ENCODE measurements around the gene OGT. TPM values are rescaled to one million over a fixed set of nuclear protein-coding genes. Genes with fewer than 3 reads are reported as not detected.

Gene OGT
- total RNA-seq, 4 donors from 2014 or later = 175 to 256 (median 231) TPM

DNA sequence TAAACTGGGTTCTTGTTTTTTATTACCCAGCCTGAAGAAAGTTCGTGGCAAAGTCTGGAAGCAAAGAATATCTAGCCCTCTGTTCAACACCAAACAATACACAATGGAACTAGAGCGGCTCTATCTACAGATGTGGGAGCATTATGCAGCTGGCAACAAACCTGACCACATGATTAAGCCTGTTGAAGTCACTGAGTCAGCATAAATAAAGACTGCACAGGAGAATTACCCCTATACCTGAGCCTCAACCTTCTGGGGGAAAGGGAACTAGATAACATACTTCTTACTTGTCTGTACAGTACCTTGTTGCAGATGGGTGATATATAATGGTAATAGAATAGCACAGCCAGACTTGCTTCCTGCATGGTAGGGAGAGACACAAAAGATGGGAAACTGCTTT is 40.7 kb downstream of the OGT start:
- Histone ChIP-seq H3K9me3 (no peaks in the 10 kb centered on the region), H3K27me3 (no peaks in the 10 kb centered on the region), H3K4me1 (no peaks in the 10 kb centered on the region), H3K4me3 (no peak overlapping the region), H3K36me3 (peaks cover 0 to 59% (median 0%) of the 10 kb centered on the region in 3 donors), H3K27ac (no peak overlapping the region)
- TF ChIP-seq POLR2A (IDR thresholded peaks at IDR 0.05) = no peak
- TF ChIP-seq, protein P1, sequence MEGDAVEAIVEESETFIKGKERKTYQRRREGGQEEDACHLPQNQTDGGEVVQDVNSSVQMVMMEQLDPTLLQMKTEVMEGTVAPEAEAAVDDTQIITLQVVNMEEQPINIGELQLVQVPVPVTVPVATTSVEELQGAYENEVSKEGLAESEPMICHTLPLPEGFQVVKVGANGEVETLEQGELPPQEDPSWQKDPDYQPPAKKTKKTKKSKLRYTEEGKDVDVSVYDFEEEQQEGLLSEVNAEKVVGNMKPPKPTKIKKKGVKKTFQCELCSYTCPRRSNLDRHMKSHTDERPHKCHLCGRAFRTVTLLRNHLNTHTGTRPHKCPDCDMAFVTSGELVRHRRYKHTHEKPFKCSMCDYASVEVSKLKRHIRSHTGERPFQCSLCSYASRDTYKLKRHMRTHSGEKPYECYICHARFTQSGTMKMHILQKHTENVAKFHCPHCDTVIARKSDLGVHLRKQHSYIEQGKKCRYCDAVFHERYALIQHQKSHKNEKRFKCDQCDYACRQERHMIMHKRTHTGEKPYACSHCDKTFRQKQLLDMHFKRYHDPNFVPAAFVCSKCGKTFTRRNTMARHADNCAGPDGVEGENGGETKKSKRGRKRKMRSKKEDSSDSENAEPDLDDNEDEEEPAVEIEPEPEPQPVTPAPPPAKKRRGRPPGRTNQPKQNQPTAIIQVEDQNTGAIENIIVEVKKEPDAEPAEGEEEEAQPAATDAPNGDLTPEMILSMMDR (IDR thresholded peaks at IDR 0.05) = no peak
- no peak for TF ChIP-seq EP300 (IDR thresholded peaks at IDR 0.05)
- no peak for DNase-seq (ENCODE audit: low spot score in 2 of 2)
- WGBS, 2 donors = 48 to 74% methylated on average over 2 of the region's 2 CpGs

DNA sequence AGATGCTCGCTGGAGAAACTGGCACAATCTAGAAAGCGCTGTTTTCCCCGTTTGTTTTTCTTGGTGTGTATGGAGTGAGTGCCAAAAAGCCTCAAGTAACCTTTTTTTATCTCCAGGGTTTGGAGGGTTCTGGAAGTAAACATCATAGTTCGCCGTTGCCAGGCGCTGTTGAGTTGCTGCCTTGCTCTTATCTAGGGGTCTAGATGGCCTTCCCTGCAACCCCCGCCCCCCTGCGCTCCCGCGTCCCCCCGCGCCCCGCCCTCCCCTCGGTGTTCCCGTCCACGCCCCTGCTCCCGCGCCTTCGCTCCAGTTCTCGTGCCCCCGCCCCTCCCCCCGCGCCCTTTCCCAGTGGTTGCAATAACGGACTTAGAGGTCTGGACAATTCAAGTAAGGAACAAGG is 44.8 kb downstream of the OGT start:
- no peak overlapping the region for H3K27ac ChIP-seq
- no peak overlapping the region for H3K4me3 ChIP-seq
- no peaks in the 10 kb centered on the region for H3K4me1 ChIP-seq
- no peak for DNase-seq (ENCODE audit: low spot score in 2 of 2)
- H3K36me3 ChIP-seq = peaks cover 0 to 23% (median 0%) of the 10 kb centered on the region in 3 donors
- no peaks in the 10 kb centered on the region for H3K27me3 ChIP-seq
- no peak for TF ChIP-seq POLR2A (IDR thresholded peaks at IDR 0.05)
- TF ChIP-seq EP300 (IDR thresholded peaks at IDR 0.05) = no peak
- TF ChIP-seq, protein P1 (IDR thresholded peaks at IDR 0.05) = no peak
- H3K9me3 ChIP-seq = no peaks in the 10 kb centered on the region
- WGBS, 2 donors = 90 to 92% methylated on average over 24 of the region's 24 CpGs

DNA sequence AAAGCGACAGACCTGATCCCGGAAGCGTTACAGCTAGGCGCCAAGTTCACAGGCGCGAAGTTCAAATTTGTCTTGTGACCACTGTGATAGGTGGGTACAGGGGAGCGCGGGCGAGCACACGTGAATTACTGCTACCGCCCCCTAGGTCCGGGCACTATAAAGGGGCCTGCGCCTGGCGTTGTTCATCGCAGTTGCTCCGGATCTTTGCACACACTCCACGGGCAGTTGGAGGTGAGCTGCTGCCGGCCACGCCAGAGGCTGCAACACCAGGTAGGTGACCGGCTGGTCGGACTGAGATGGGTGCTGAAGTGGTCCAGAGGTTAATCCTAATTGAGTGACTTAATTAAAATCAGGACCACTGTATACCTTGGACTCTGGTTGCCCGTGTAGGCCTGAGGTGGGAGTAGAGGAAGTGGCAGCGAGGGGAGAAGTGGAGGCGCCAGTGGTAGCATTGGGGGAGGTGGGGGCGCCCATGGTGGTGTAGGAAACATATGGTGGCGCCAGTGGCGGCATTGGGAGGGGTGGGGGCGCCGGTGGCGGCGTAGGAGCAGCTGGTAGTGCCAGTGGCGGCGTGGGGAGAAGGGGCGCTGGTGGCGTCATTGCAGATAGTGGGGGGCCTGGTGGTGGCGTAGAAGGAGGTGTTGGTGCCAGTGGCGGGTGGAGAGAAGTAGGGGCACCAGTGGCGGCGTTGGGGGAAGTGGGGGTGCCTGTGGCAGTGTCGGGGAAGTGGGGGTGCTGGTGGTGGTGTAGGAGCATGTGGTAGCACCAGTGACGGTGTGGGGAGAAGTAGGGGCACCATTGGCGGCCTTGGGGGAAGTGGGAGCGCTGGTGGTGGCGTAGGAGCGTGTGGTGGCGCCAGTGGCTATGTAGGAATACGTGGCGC is 45.6 kb downstream of the OGT start, which contains the start of gene GCNA:
Gene GCNA, plus strand, starts transcription at position 185 of the 883 bp plus-strand sequence. CDS start 2,385 bp downstream, outside the sequence.
- DNase-seq (ENCODE audit: low spot score in 2 of 2) = no peak
- no peak within 1 kb of the TSS for H3K27ac ChIP-seq
- WGBS, 2 donors = 95 to 96% methylated on average over 48 of the region's 48 CpGs
- H3K4me3 ChIP-seq = no peak within 1 kb of the TSS
- H3K9me3 ChIP-seq = no peaks in the 10 kb centered on the region
- peaks cover 0 to 15% (median 0%) of the 10 kb centered on the region in 3 donors for H3K36me3 ChIP-seq
- TF ChIP-seq, protein P1 (IDR thresholded peaks at IDR 0.05) = no peak
- TF ChIP-seq EP300 (IDR thresholded peaks at IDR 0.05) (no peak), POLR2A (IDR thresholded peaks at IDR 0.05) (no peak)
- H3K4me1 ChIP-seq = no peaks in the 10 kb centered on the region
- no peaks in the 10 kb centered on the region for H3K27me3 ChIP-seq

DNA sequence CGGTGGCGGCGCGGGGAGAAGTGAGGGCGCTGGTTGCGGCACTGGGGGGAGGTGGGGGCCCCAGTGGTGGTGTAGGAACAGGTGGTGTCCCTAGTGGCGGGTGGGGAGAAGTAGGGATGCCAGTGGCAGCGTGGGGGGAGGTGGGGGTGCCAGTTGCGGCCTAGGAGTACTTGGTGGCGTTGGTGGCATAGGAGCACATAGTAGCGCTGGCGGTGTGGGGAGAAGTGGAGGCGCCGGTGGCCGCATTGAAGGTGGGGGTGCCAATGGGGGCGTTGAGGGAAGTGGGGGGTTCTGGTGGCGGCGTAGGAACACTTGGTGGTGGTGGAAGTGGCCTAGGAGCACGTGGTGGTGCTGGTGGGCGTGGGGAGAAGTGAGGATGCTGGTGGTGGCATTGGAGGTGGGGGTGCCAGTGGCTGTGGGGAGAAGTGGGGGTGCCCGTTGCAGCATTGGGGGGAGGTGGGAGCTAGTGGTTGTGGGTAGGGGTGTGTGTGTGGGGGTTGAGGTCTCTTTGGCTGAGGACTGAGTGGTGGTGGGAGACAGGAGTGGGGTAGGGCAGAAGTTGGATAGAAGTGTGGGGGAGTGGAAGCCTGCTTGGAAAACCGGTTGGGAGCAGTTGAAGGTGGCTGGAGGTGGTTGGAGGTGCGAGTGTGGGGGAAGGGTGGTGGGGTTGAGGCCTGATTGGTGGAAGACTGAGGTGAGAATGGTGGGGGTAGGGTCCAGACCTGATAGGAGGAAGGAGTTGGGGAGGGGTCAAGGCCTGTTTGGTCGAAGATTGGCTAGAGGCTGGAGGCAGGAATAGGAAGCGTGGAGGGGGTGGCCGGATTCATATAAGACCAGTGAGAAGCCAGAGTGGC is 46.5 kb downstream of the OGT start:
- Histone ChIP-seq H3K4me3 (no peak overlapping the region), H3K27me3 (no peaks in the 10 kb centered on the region), H3K4me1 (no peaks in the 10 kb centered on the region), H3K36me3 (peaks cover 0 to 6% (median 0%) of the 10 kb centered on the region in 3 donors), H3K9me3 (no peaks in the 10 kb centered on the region), H3K27ac (no peak overlapping the region)
- DNase-seq (ENCODE audit: low spot score in 2 of 2) = no peak
- WGBS, 2 donors = 91 to 97% methylated on average over 25 to 26 of the region's 26 CpGs
- TF ChIP-seq EP300 (IDR thresholded peaks at IDR 0.05) (no peak), POLR2A (IDR thresholded peaks at IDR 0.05) (no peak)
- TF ChIP-seq, protein P1 (IDR thresholded peaks at IDR 0.05) = no peak

Data from tibial nerve (tissue), 4 donors.